NCI-H2107 treated with DMSO at 0.1 percent for 48 hours (cell line): Measurements from ENCODE around the gene SPTLC2.

Experiments
- DNase-seq: peaks from one replicate; lab custom pipeline; 2025; ENCODE audit not compliant: unreplicated experiment; lab: John Stamatoyannopoulos, UW

The SPTLC2 gene

DNA sequence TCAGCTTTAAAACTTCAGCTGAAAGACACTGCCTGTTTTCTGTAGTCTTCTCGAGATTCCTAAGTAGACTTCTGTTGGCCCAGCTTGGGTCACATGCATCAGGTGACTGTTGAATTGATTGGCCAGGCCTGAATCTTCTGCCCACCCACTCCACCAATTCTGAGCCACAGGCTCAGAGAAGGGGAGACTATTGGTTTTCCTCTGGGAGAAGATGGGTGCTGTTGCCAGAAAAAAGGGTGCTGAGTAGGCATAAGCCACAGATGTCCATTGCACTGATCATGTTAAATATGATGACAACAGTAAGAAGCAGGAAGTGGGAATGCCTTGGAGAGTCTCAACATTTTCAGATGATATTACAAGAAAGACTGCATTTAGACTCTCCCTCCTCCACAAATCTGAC lies 6.8 kb upstream of the SPTLC2 start:
- no peak for DNase-seq

GRCh38 chr14:77622366-77622961 lies 6.0 kb upstream of the SPTLC2 start:
- no peak for DNase-seq

DNA sequence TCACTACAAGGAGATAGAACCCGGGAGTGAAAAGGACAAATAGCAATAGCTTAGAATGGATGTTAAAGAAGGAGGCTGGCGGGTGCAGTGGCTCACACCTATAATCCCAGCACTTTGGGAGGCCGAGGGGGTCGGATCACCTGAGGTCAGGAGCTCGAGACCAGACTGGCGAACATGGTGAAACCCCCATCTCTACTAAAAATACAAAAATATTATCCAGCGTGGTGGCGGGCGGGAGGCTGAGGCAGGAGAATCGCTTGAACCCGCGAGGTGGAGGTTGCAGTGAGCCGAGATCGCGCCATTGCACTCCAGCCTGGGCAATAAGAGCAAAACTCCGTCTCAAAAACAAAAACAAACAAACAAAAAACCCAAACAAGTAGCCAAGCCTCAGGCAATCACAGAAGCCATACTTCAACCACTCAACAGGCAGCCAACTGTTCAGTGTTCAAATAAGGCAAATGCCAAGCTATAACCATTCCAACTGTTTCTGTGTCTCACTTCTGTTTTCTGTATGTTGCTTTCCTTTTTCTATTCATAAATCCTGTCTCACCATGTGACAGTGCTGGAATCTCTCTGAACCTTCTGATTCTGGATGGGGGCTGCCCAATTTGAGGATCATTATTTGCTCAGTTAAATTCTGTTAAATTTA lies 3.9 kb upstream of the SPTLC2 start:
- no peak for DNase-seq

GRCh38 chr14:77618381-77618970 lies 2.0 kb upstream of the SPTLC2 start:
- no peak for DNase-seq

DNA sequence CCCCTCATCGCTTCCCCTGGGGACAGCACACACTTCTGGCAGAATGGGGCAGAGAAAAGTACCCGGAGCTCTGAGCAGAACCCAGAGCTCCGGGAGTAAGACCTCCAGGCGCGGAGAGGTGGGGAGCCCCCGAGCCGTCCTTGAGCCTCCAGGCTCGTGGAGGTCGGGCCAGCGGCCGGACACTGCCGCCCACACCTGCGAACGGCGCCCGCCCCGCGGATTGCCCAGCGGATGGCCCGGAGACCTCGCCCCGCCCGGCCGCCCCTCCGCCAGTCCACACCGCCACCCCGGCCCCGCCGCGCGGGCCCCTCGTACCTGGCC lies 344 bp downstream of the SPTLC2 start:
- DNase-seq = no peak

GRCh38 chr14:77615361-77616132 lies 890 bp downstream of the SPTLC2 start:
- peak; percentile 49 for DNase-seq

DNA sequence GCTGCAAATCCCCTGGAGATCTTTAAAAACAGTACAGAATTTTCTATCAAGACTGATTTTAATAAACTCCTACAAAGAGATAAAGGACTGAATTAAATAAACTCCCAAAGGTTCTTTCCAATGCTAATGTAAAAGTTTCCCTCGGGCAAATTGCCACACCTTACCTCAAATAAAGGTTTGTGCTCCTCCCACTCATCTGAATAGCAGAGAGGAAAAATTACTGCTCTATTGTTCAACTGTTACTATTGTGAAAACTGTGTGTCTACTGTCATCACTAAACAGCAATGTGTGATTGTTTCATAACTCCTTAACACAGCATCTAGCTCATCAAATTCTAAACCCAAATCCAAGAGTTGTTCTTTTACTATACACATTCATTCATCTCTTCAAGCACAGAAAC lies 3.2 kb downstream of the SPTLC2 start:
- no peak for DNase-seq

GRCh38 chr14:77612011-77612620 lies 4.3 kb downstream of the SPTLC2 start:
- DNase-seq = no peak

- DNase-seq = no peak
Measured at GRCh38 chr14:77610553-77610952, 5.9 kb downstream of the SPTLC2 start.

GRCh38 chr14:77609922-77610321 lies 6.5 kb downstream of the SPTLC2 start:
- DNase-seq = no peak

- DNase-seq = no peak
Measured at GRCh38 chr14:77607741-77608302, 8.6 kb downstream of the SPTLC2 start.

GRCh38 chr14:77605392-77605972 lies 11.0 kb downstream of the SPTLC2 start:
- no peak for DNase-seq

DNA sequence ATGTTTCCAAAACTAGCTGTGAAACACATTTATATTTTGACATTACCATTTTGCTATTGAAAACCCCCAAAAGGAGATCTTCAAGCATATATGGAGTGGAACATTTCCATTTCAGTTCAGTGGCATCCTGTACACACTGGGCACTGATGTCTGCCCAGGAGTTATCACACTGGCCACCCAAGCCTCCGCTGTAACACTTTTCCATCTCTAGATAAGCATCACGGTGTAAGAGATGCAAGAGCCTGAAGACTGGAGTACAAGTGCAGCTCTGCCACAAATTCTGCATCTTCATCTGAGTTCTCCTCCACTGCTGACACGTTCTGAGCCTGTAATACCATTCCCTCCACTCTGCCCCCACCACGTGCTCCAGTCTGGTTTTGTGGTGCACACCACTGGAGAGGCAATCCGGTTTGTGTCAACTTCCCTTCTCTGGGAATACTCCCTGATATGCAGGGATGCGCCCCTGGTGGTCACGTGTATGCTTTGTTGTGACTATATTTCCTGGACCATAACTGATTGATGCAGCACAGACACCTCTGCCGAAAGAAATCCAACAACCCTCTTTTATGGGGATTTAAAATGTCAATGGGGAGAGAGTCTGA lies 12.7 kb downstream of the SPTLC2 start:
- no peak for DNase-seq

- no peak for DNase-seq
Measured at GRCh38 chr14:77603031-77603430, 13.4 kb downstream of the SPTLC2 start.

GRCh38 chr14:77601846-77602619 lies 14.4 kb downstream of the SPTLC2 start:
- no peak for DNase-seq

GRCh38 chr14:77599889-77600288 lies 16.5 kb downstream of the SPTLC2 start:
- DNase-seq = no peak

GRCh38 chr14:77598366-77599070 lies 17.9 kb downstream of the SPTLC2 start:
- DNase-seq = no peak

- no peak for DNase-seq
Measured at GRCh38 chr14:77593501-77593961, 22.9 kb downstream of the SPTLC2 start.

GRCh38 chr14:77590845-77591485 lies 25.5 kb downstream of the SPTLC2 start:
- no peak for DNase-seq
